ENCODE measurements around the gene WDR12. TPM values are rescaled to one million over a fixed set of nuclear protein-coding genes. Genes with fewer than 3 reads are reported as not detected.
"Not testable (repeated sequence)": the region's sequence is repeated elsewhere in the genome, so short reads cannot be mapped to it uniquely, and the experiment has no call there.

Gene WDR12
- total RNA-seq, 2 experiments from 2014 or later, result 41.3 to 42.1 TPM

- Mint-ChIP-seq H3K4me3 (peak within 1 kb of the TSS; percentile 81), H3K36me3 (ENCODE audit: low read depth) (no peaks in the 10 kb centered on the region), H3K4me1 (peaks cover 12% of the 10 kb centered on the region), H3K27me3 (no peaks in the 10 kb centered on the region), H3K27ac (peak within 1 kb of the TSS; percentile 47), H3K9me3 (no peaks in the 10 kb centered on the region)
- ChIA-PET CTCF (interaction anchor here (0.6 to 2.8 kb wide), 20 partner anchors 9 to 663 kb away, joined by 3 to 29 read pairs (median 4); partner anchors contain the start of gene FAM117B), POLR2A (interaction anchor here (1.5 to 2.5 kb wide), 6 partner anchors 10 to 368 kb away, joined by 3 to 16 read pairs (median 7); partner anchors contain the start of genes CARF, CYP20A1, FAM117B and WDR12)
- DNase-seq, result peak; percentile 60
Measured at GRCh38 chr2:202871300-202872141, 40.0 kb downstream of the WDR12 start, which contains the start of gene ICA1L. ICA1L (minus strand) TSS chr2:202871766; CDS start chr2:202829009, 42,757 bp downstream.

GRCh38 chr2:202870431-202871299, 40.8 kb downstream of the WDR12 start:
- ChIA-PET CTCF (interaction anchor here (0.6 to 2.8 kb wide), 25 partner anchors 15 to 583 kb away, joined by 3 to 29 read pairs (median 4); partner anchors contain the start of genes CYP20A1 and FAM117B), POLR2A (interaction anchor here (0.5 to 2.5 kb wide), 6 partner anchors 41 to 602 kb away, joined by 3 to 16 read pairs (median 7); partner anchors contain the start of genes CARF, CYP20A1, FAM117B and WDR12)
- Mint-ChIP-seq H3K4me3 (peak overlapping the region; percentile 81), H3K36me3 (ENCODE audit: low read depth) (no peaks in the 10 kb centered on the region), H3K27me3 (no peaks in the 10 kb centered on the region), H3K27ac (peak overlapping the region; percentile 47), H3K9me3 (no peaks in the 10 kb centered on the region), H3K4me1 (peaks cover 12% of the 10 kb centered on the region)
- peak; percentile 69 for DNase-seq

- H3K4me3 Mint-ChIP-seq, result no peak overlapping the region
- no peaks in the 10 kb centered on the region for H3K4me1 Mint-ChIP-seq
- peaks cover 5% of the 10 kb centered on the region for H3K27me3 Mint-ChIP-seq
- no peaks in the 10 kb centered on the region for H3K9me3 Mint-ChIP-seq
- no peaks in the 10 kb centered on the region for H3K36me3 Mint-ChIP-seq (ENCODE audit: low read depth)
- H3K27ac Mint-ChIP-seq, result no peak overlapping the region
- ChIA-PET POLR2A (no interaction called here), CTCF (interaction anchor here (0.6 kb wide), 1 partner anchor 46 kb away, joined by 3 read pairs; no protein-coding TSS in a partner anchor)
- DNase-seq, result no peak
Measured at GRCh38 chr2:202861987-202862386, 49.5 kb downstream of the WDR12 start.

GRCh38 chr2:202858601-202859000, 52.9 kb downstream of the WDR12 start:
- no peaks in the 10 kb centered on the region for H3K4me1 Mint-ChIP-seq
- no peak overlapping the region for H3K27ac Mint-ChIP-seq
- ChIA-PET POLR2A (no interaction called here), CTCF (no interaction called here)
- no peaks in the 10 kb centered on the region for H3K9me3 Mint-ChIP-seq
- no peaks in the 10 kb centered on the region for H3K36me3 Mint-ChIP-seq (ENCODE audit: low read depth)
- DNase-seq, result no peak
- peaks cover 6% of the 10 kb centered on the region for H3K27me3 Mint-ChIP-seq
- no peak overlapping the region for H3K4me3 Mint-ChIP-seq

- CTCF ChIA-PET, result interaction anchor here (1.1 kb wide), 1 partner anchor 21 kb away, joined by 3 read pairs; no protein-coding TSS in a partner anchor
- H3K27ac Mint-ChIP-seq; H3K27me3 Mint-ChIP-seq; H3K4me1 Mint-ChIP-seq; DNase-seq; H3K36me3 Mint-ChIP-seq (ENCODE audit: low read depth); H3K4me3 Mint-ChIP-seq; H3K9me3 Mint-ChIP-seq; POLR2A ChIA-PET: not testable (repeated sequence)
Measured at GRCh38 chr2:202849343-202849742, 62.1 kb downstream of the WDR12 start.

GRCh38 chr2:202848813-202849212, 62.7 kb downstream of the WDR12 start:
- no peak for DNase-seq
- POLR2A ChIA-PET, result no interaction called here
- Mint-ChIP-seq H3K27ac (no peak overlapping the region), H3K36me3 (ENCODE audit: low read depth) (no peaks in the 10 kb centered on the region), H3K4me3 (no peak overlapping the region), H3K4me1 (no peaks in the 10 kb centered on the region), H3K9me3 (no peaks in the 10 kb centered on the region), H3K27me3 (no peaks in the 10 kb centered on the region)
- CTCF ChIA-PET, result no interaction called here

- CTCF ChIA-PET, result no interaction called here
- Mint-ChIP-seq H3K4me1 (no peaks in the 10 kb centered on the region), H3K27me3 (no peaks in the 10 kb centered on the region), H3K36me3 (ENCODE audit: low read depth) (no peaks in the 10 kb centered on the region), H3K9me3 (peaks cover 3% of the 10 kb centered on the region), H3K27ac (no peak overlapping the region), H3K4me3 (no peak overlapping the region)
- DNase-seq, result no peak
- POLR2A ChIA-PET, result no interaction called here
Measured at GRCh38 chr2:202847693-202848524, 63.6 kb downstream of the WDR12 start.

GRCh38 chr2:202844656-202845055, 66.8 kb downstream of the WDR12 start:
- no peaks in the 10 kb centered on the region for H3K4me1 Mint-ChIP-seq
- no peak for DNase-seq
- peaks cover 9% of the 10 kb centered on the region for H3K9me3 Mint-ChIP-seq
- H3K36me3 Mint-ChIP-seq (ENCODE audit: low read depth), result peaks cover 6% of the 10 kb centered on the region
- H3K27me3 Mint-ChIP-seq, result no peaks in the 10 kb centered on the region
- POLR2A ChIA-PET, result no interaction called here
- CTCF ChIA-PET, result no interaction called here
- H3K4me3 Mint-ChIP-seq, result no peak overlapping the region
- H3K27ac Mint-ChIP-seq, result no peak overlapping the region

- Mint-ChIP-seq H3K4me1 (no peaks in the 10 kb centered on the region), H3K36me3 (ENCODE audit: low read depth) (peaks cover 6% of the 10 kb centered on the region), H3K27me3 (no peaks in the 10 kb centered on the region), H3K27ac (no peak overlapping the region), H3K9me3 (peaks cover 9% of the 10 kb centered on the region), H3K4me3 (no peak overlapping the region)
- DNase-seq, result no peak
- ChIA-PET CTCF (no interaction called here), POLR2A (no interaction called here)
Measured at GRCh38 chr2:202842690-202843089, 68.8 kb downstream of the WDR12 start.

GRCh38 chr2:202841090-202841867, 70.2 kb downstream of the WDR12 start:
- no peak overlapping the region for H3K27ac Mint-ChIP-seq
- no peaks in the 10 kb centered on the region for H3K27me3 Mint-ChIP-seq
- no peak overlapping the region for H3K4me3 Mint-ChIP-seq
- POLR2A ChIA-PET, result no interaction called here
- DNase-seq, result no peak
- peaks cover 6% of the 10 kb centered on the region for H3K36me3 Mint-ChIP-seq (ENCODE audit: low read depth)
- CTCF ChIA-PET, result no interaction called here
- H3K9me3 Mint-ChIP-seq, result peaks cover 9% of the 10 kb centered on the region
- no peaks in the 10 kb centered on the region for H3K4me1 Mint-ChIP-seq

GRCh38 chr2:202831242-202832220, 79.9 kb downstream of the WDR12 start:
- no peak overlapping the region for H3K4me3 Mint-ChIP-seq
- POLR2A ChIA-PET, result no interaction called here

More at GRCh38 chr2:202831242-202832220, 79.9 kb downstream of the WDR12 start:
- H3K27ac Mint-ChIP-seq, result no peak overlapping the region
- peaks cover 12% of the 10 kb centered on the region for H3K4me1 Mint-ChIP-seq
- peak; percentile 58 for DNase-seq
- CTCF ChIA-PET, result interaction anchor here (1.0 kb wide), 1 partner anchor 40 kb away, joined by 3 read pairs; the partner anchor contains the start of gene ICA1L
- H3K27me3 Mint-ChIP-seq, result peaks cover 6% of the 10 kb centered on the region
- H3K9me3 Mint-ChIP-seq, result no peaks in the 10 kb centered on the region
- no peaks in the 10 kb centered on the region for H3K36me3 Mint-ChIP-seq (ENCODE audit: low read depth)

Data from activated CD4-positive, alpha-beta memory T cell treated with anti-CD3 and anti-CD28 coated beads, Interleukin-2, amount 10 ng/mL, durations not matched to agents 7 days and 5 days (primary cell).